IMR-90 (cell line): Measurements from ENCODE around the gene PTCHD4. TPM values are rescaled to one million over a fixed set of nuclear protein-coding genes. Genes with fewer than 3 reads are reported as not detected.
A peak's percentile ranks its signal among the peaks of the same experiment; 100 is the strongest.

Experiments
- ATAC-seq: fragments of 200-7000 bp; cut with Tn5 transposase; 2 replicates; pipeline ENCODE4 v1.9.1; 2020; ENCODE audit warnings: low read depth, mild to moderate bottlenecking, moderate library complexity
- BruUV-seq: library from RNA; stranded (reverse); fragments of 400-500 nt; replicated peaks from 2 replicates; lab custom pipeline; 2021; lab: Mats Ljungman, UMichigan
- CTCF ChIA-PET: fragments of 300-600 bp; formaldehyde crosslinking; extraction: SDS; loops from one replicate; lab custom pipeline; 2021; ENCODE audit warnings: antibody characterized with exemption; lab: Yijun Ruan, JAX
- POLR2A ChIA-PET: fragments of 300-600 bp; sonication (Branson Sonifier 250); formaldehyde crosslinking; loops from one replicate; lab custom pipeline; 2022; ENCODE audit warnings: antibody characterized with exemption; ENCODE audit not compliant: unreplicated experiment; lab: Charles Lee
- DNase-seq: peaks from one replicate; pipeline ENCODE4 v3.0.0; 2013
- H2AFZ ChIP-seq: replicated peaks from 2 replicates; pipeline ENCODE3; 2013; ENCODE audit warnings: low read length, mild to moderate bottlenecking; ENCODE audit not compliant: poor library complexity
- H2AK5ac ChIP-seq: 2 replicates; pipeline ENCODE4 v1.6.1; 2013; ENCODE audit warnings: low read depth, low read length, inconsistent platforms
- H2AK9ac ChIP-seq: replicated peaks from 2 replicates; pipeline ENCODE3; 2013; ENCODE audit warnings: mild to moderate bottlenecking, low read depth, low read length, moderate library complexity; ENCODE audit not compliant: poor library complexity
- H2BK120ac ChIP-seq: 2 replicates; pipeline ENCODE4 v1.6.1; 2013; ENCODE audit warnings: low read depth, low read length, inconsistent platforms
- H2BK15ac ChIP-seq: 3 replicates; pipeline ENCODE4 v1.6.1; 2013; ENCODE audit warnings: low read depth, low read length, inconsistent platforms
- H2BK20ac ChIP-seq: 2 replicates; pipeline ENCODE4 v1.6.1; 2013; ENCODE audit warnings: low read depth, mild to moderate bottlenecking, inconsistent platforms, low read length, moderate library complexity
- H2BK5ac ChIP-seq: 2 replicates; pipeline ENCODE4 v1.6.1; 2013; ENCODE audit warnings: mild to moderate bottlenecking, low read depth, low read length, inconsistent platforms; ENCODE audit not compliant: poor library complexity, severe bottlenecking
- H3K14ac ChIP-seq: replicated peaks from 2 replicates; pipeline ENCODE4 v1.6.1; 2013; ENCODE audit warnings: low read depth, low read length, inconsistent platforms
- H3K18ac ChIP-seq: 2 replicates; pipeline ENCODE4 v1.6.1; 2013; ENCODE audit warnings: low read depth, low read length, control low read depth
- H3K23ac ChIP-seq: 2 replicates; pipeline ENCODE4 v1.6.1; 2013; ENCODE audit warnings: low read depth, low read length, inconsistent platforms
- H3K27ac ChIP-seq: 2 replicates; pipeline ENCODE4 v1.5.1; 2013; ENCODE audit warnings: mild to moderate bottlenecking, control low read depth, low read length; ENCODE audit not compliant: insufficient read depth
- H3K27me3 ChIP-seq: 2 replicates; pipeline ENCODE4 v1.6.1; 2013; ENCODE audit warnings: low read length; ENCODE audit not compliant: control insufficient read depth, insufficient read depth
- H3K36me3 ChIP-seq: 2 replicates; pipeline ENCODE4 v1.6.1; 2013; ENCODE audit warnings: low read length, mixed read lengths; ENCODE audit not compliant: control insufficient read depth, insufficient read depth
- H3K4ac ChIP-seq: 2 replicates; pipeline ENCODE4 v1.6.1; 2013; ENCODE audit warnings: low read depth, low read length, inconsistent platforms
- H3K4me1 ChIP-seq: 2 replicates; pipeline ENCODE4 v1.6.1; 2013; ENCODE audit warnings: low read length, mixed read lengths; ENCODE audit not compliant: control insufficient read depth, insufficient read depth
- H3K4me2 ChIP-seq: 2 replicates; pipeline ENCODE4 v1.6.1; 2013; ENCODE audit warnings: low read depth, mild to moderate bottlenecking, control low read depth, low read length, moderate library complexity
- H3K4me3 ChIP-seq: 2 replicates; pipeline ENCODE4 v1.5.1; 2013; ENCODE audit warnings: low read depth, mild to moderate bottlenecking, control low read depth, low read length, moderate library complexity; ENCODE audit not compliant: insufficient read depth
- H3K56ac ChIP-seq: 2 replicates; pipeline ENCODE4 v1.6.1; 2013; ENCODE audit warnings: low read length, inconsistent platforms; ENCODE audit not compliant: insufficient read depth; ENCODE audit errors: extremely low read depth
- H3K79me1 ChIP-seq, 2 experiments: 2 replicates each; pipeline ENCODE4 v1.6.1; 2013; ENCODE audit warnings: low read length in 2 of 2, inconsistent platforms in 1 of 2, low read depth in 1 of 2
- H3K9ac ChIP-seq: 2 replicates; pipeline ENCODE4 v1.6.1; 2013; ENCODE audit warnings: low read depth, low read length, control low read depth
- H3K9me1 ChIP-seq: 2 replicates; pipeline ENCODE4 v1.6.1; 2013; ENCODE audit warnings: low read length, inconsistent platforms; ENCODE audit not compliant: insufficient read depth
- H3K9me3 ChIP-seq: 2 replicates; pipeline ENCODE4 v1.6.1; 2013; ENCODE audit warnings: low read length; ENCODE audit not compliant: control insufficient read depth, insufficient read depth
- H4K20me1 ChIP-seq: 2 replicates; pipeline ENCODE4 v1.6.1; 2013; ENCODE audit warnings: low read length, inconsistent platforms; ENCODE audit not compliant: insufficient read depth
- H4K5ac ChIP-seq: 2 replicates; pipeline ENCODE4 v1.6.1; 2013; ENCODE audit warnings: mild to moderate bottlenecking, low read depth, low read length, control low read depth
- H4K8ac ChIP-seq, 2 experiments: 2 replicates each; pipeline ENCODE4 v1.6.1; 2013; ENCODE audit warnings: low read depth in 2 of 2, low read length in 2 of 2, control low read depth in 1 of 2, inconsistent platforms in 1 of 2
- H4K91ac ChIP-seq: 2 replicates; pipeline ENCODE4 v1.6.1; 2013; ENCODE audit warnings: low read depth, low read length, inconsistent platforms; ENCODE audit not compliant: insufficient read depth
- BHLHE40 ChIP-seq: fragments of 150-350 bp; IDR thresholded peaks from 2 replicates; pipeline ENCODE4 v1.6.1; 2016; ENCODE audit warnings: mild to moderate bottlenecking, low read depth, low read length
- CTCF ChIP-seq: conservative IDR thresholded peaks from 2 replicates; pipeline ENCODE4 v1.5.1; 2012; ENCODE audit warnings: mild to moderate bottlenecking, low read depth, low read length, improper control_type of control experiment
- ELK1 ChIP-seq: fragments of 150-350 bp; IDR thresholded peaks from 2 replicates; pipeline ENCODE4 v1.6.1; 2016; ENCODE audit warnings: low read depth, mild to moderate bottlenecking, low read length, moderate library complexity, borderline replicate concordance
- MXI1 ChIP-seq: IDR thresholded peaks from 2 replicates; pipeline ENCODE4 v1.6.1; 2012; ENCODE audit warnings: low read depth, mild to moderate bottlenecking, low read length, moderate library complexity, borderline replicate concordance
- POLR2A ChIP-seq: IDR thresholded peaks from 2 replicates; pipeline ENCODE4 v1.6.1; 2012; ENCODE audit warnings: mild to moderate bottlenecking, low read depth, low read length
- RCOR1 ChIP-seq: IDR thresholded peaks from 2 replicates; pipeline ENCODE4 v1.6.1; 2012; ENCODE audit warnings: mild to moderate bottlenecking, low read length, improper control_type of control experiment; ENCODE audit not compliant: insufficient replicate concordance
- USF2 ChIP-seq: fragments of 150-350 bp; IDR thresholded peaks from 2 replicates; pipeline ENCODE4 v1.6.1; 2017; ENCODE audit warnings: mild to moderate bottlenecking, antibody characterized with exemption, low read length, low read depth
- WGBS, 2 experiments: methylation state at CpG; one replicate each; pipeline versions ENCODE4 v1.1.5 to v1.1.7; 2013; ENCODE audit warnings: missing lambda C conversion rate in 2 of 2; ENCODE audit not compliant: insufficient read length in 1 of 2; ENCODE audit errors: extremely low coverage in 2 of 2; 5-methylcytosine and 5-hydroxymethylcytosine counted together
- dilution Hi-C: fragments of 300-500 bp; cut with HindIII; formaldehyde crosslinking; loops from one replicate; pipeline ENCODE4 v1.14.3; 2018; ENCODE audit warnings: low sequenced_read_pairs; ENCODE audit not compliant: unreplicated experiment
- in situ Hi-C: fragments of 300-500 bp; cut with MboI; formaldehyde crosslinking; loops from 3 replicates; pipeline ENCODE4 v1.14.3; 2019; ENCODE audit warnings: low sequenced_read_pairs, inconsistent platforms, mixed read lengths
- intact Hi-C: fragments of 100-400 bp; cut with micrococcal nuclease; formaldehyde crosslinking; loops from 2 replicates; pipeline ENCODE4 v1.10.0; 2022
- polyA plus RNA-seq, 3 experiments: library from polyadenylated mRNA; depleted of rRNA; stranded (reverse); fragments of >200 nt; gene quantifications; 2 replicates each; pipeline ENCODE4 v1.2.3, GENCODE V29; 2012; ENCODE audit warnings: low replicate concordance in 1 of 3
- total RNA-seq: library from RNA; depleted of rRNA; stranded (reverse); fragments of >200 nt; gene quantifications from 2 replicates; pipeline ENCODE4 v1.2.3, GENCODE V29; 2012

PTCHD4 gene
- total and polyA plus RNA-seq, 2 of the 4 experiments (the other 2 are of a cell fraction) = 0.53 to 0.72 TPM

GRCh38 chr6:48110436-48111142 lies 408 bp downstream of the PTCHD4 start:
- H3K9ac ChIP-seq = peak overlapping the region; percentile 84
- no CpG with 5 or more reads among the region's 2 CpGs for WGBS, 2 experiments
- H3K18ac ChIP-seq = peak overlapping the region; percentile 100
- BruUV-seq = no TSS peak
- peak overlapping the region; percentile 97 for H4K91ac ChIP-seq
- peak overlapping the region; percentile 95 for H3K4me3 ChIP-seq
- ATAC-seq (peak; percentile 42; the same call in 1 of the 2 replicates), DNase-seq (no peak)
- ChIA-PET CTCF (no interaction called here), POLR2A (no interaction called here)
- H2AK9ac ChIP-seq = peak overlapping the region; percentile 97
- H4K20me1 ChIP-seq = no peaks in the 10 kb centered on the region
- in situ Hi-C loops = no loop called here
- peak overlapping the region; percentile 99; the same call in 1 of the 2 replicates for H3K27ac ChIP-seq
- no peaks in the 10 kb centered on the region for H3K9me3 ChIP-seq
- H3K4me2 ChIP-seq = peak overlapping the region; percentile 98
- peak overlapping the region; percentile 97 for H2BK120ac ChIP-seq
- H3K23ac ChIP-seq = peak overlapping the region; percentile 96
- no peak for TF ChIP-seq CTCF
- TF ChIP-seq POLR2A = 0 out of 2 replicates have a peak, but pooled peaks have one; percentile 38
- no peak for TF ChIP-seq RCOR1
- TF ChIP-seq ELK1 = no peak
- no peak for TF ChIP-seq USF2
- no peak for TF ChIP-seq MXI1
- no peak for TF ChIP-seq BHLHE40
- H4K8ac ChIP-seq = peak overlapping the region; percentile 55 to 99; a peak in 3 of 4 replicates
- intact Hi-C loops = no loop called here
- peak overlapping the region; percentile 100 for H4K5ac ChIP-seq
- H3K36me3 ChIP-seq = no peaks in the 10 kb centered on the region
- dilution Hi-C loops = no loop called here
- no peaks in the 10 kb centered on the region; a peak in 1 of 4 replicates for H3K79me1 ChIP-seq
- no peaks in the 10 kb centered on the region for H3K9me1 ChIP-seq
- peak overlapping the region; percentile 89; the same call in 1 of the 2 replicates for H3K56ac ChIP-seq
- H2AK5ac ChIP-seq = no peak overlapping the region; the same call in 1 of the 2 replicates
- no peaks in the 10 kb centered on the region; the same call in 1 of the 2 replicates for H3K4me1 ChIP-seq
- no peak overlapping the region for H2AFZ ChIP-seq
- peak overlapping the region; percentile 98 for H3K14ac ChIP-seq
- peak overlapping the region; percentile 98 for H3K4ac ChIP-seq
- H3K27me3 ChIP-seq = no peaks in the 10 kb centered on the region
- H2BK20ac ChIP-seq = peak overlapping the region; percentile 92
- H2BK5ac ChIP-seq = peak overlapping the region; percentile 100
- H2BK15ac ChIP-seq = peak overlapping the region; percentile 87; the same call in 2 of the 3 replicates
